GM23338 (cell line): ENCODE results near the gene ZMYND8. TPM values are rescaled to one million over a fixed set of nuclear protein-coding genes. Genes with fewer than 3 reads are reported as not detected.
A peak's percentile ranks its signal among the peaks of the same experiment; 100 is the strongest.

Experiments
- ATAC-seq: fragments of 200-7000 bp; cut with Tn5 transposase; 3 replicates; pipeline ENCODE4 v1.9.1; 2020
- DNase-seq: peaks from one replicate; pipeline ENCODE4 v3.0.0-alpha.2; 2015; ENCODE audit warnings: low spot score
- H2AFZ ChIP-seq: fragments of 200-600 bp; sonication (generic); 2 replicates; pipeline ENCODE4 v1.8.0; 2016; ENCODE audit warnings: antibody characterized with exemption, mild to moderate bottlenecking, moderate library complexity
- H3F3A ChIP-seq: fragments of 200-600 bp; sonication (generic); replicated peaks from 2 replicates; pipeline ENCODE4 v1.8.0; 2017; ENCODE audit warnings: antibody characterized with exemption, mixed run types, low read depth
- H3K27ac ChIP-seq: fragments of 200-600 bp; sonication (generic); 2 replicates; pipeline ENCODE4 v1.6.1; 2016; ENCODE audit warnings: low read depth
- H3K27me3 ChIP-seq: fragments of 200-600 bp; sonication (generic); 2 replicates; pipeline ENCODE4 v1.8.0; 2016; ENCODE audit warnings: mild to moderate bottlenecking, mixed run types, moderate library complexity; ENCODE audit not compliant: insufficient read depth
- H3K36me3 ChIP-seq: fragments of 200-600 bp; sonication (generic); 2 replicates; pipeline ENCODE4 v1.8.0; 2016; ENCODE audit warnings: mild to moderate bottlenecking; ENCODE audit not compliant: insufficient read depth
- H3K4me1 ChIP-seq: fragments of 200-600 bp; sonication (generic); 2 replicates; pipeline ENCODE4 v1.8.0; 2016; ENCODE audit warnings: mild to moderate bottlenecking, moderate library complexity; ENCODE audit not compliant: insufficient read depth
- H3K4me2 ChIP-seq: fragments of 200-600 bp; sonication (generic); 2 replicates; pipeline ENCODE4 v1.7.1; 2017; ENCODE audit warnings: mixed run types
- H3K4me3 ChIP-seq: fragments of 200-600 bp; sonication (generic); 2 replicates; pipeline ENCODE4 v1.6.1; 2016; ENCODE audit warnings: mixed run types
- H3K79me2 ChIP-seq: fragments of 200-600 bp; sonication (generic); replicated peaks from 2 replicates; pipeline ENCODE4 v1.8.0; 2017; ENCODE audit warnings: mild to moderate bottlenecking; ENCODE audit not compliant: insufficient read depth
- H3K9me2 ChIP-seq: fragments of 200-600 bp; sonication (generic); 2 replicates; pipeline ENCODE4 v1.8.0; 2017; ENCODE audit not compliant: insufficient read depth
- H4K20me1 ChIP-seq: fragments of 200-600 bp; sonication (generic); replicated peaks from 2 replicates; pipeline ENCODE4 v1.8.0; 2017; ENCODE audit warnings: mild to moderate bottlenecking; ENCODE audit not compliant: insufficient read depth
- H3K27ac Mint-ChIP-seq: 2 replicates; pipeline ENCODE4 v1.8.0; 2020; ENCODE audit warnings: inconsistent platforms, mild to moderate bottlenecking, moderate library complexity, mixed read lengths
- H3K27me3 Mint-ChIP-seq: 3 replicates; pipeline ENCODE4 v1.8.0; 2022; ENCODE audit warnings: low read depth, mild to moderate bottlenecking, moderate library complexity, mixed read lengths, inconsistent platforms; ENCODE audit not compliant: insufficient read depth, poor library complexity
- H3K36me3 Mint-ChIP-seq: 3 replicates; pipeline ENCODE4 v1.8.0; 2021; ENCODE audit warnings: low read depth, mild to moderate bottlenecking, inconsistent platforms, moderate library complexity, mixed read lengths
- H3K4me1 Mint-ChIP-seq: 3 replicates; pipeline ENCODE4 v1.8.0; 2020; ENCODE audit warnings: mild to moderate bottlenecking, inconsistent platforms, mixed read lengths
- H3K4me3 Mint-ChIP-seq: 3 replicates; pipeline ENCODE4 v1.8.0; 2021; ENCODE audit warnings: moderate library complexity, mild to moderate bottlenecking, inconsistent platforms, mixed read lengths
- H3K9me3 Mint-ChIP-seq: 3 replicates; pipeline ENCODE4 v1.8.0; 2020; ENCODE audit warnings: moderate library complexity, mild to moderate bottlenecking, inconsistent platforms, mixed read lengths
- CREB1 ChIP-seq: fragments of 250-450 bp; sonication (Bioruptor Pico); IDR thresholded peaks from 2 replicates; pipeline ENCODE4 v1.5.0; 2020; ENCODE audit warnings: low read depth, mild to moderate bottlenecking, moderate library complexity
- EZH2 ChIP-seq: fragments of 200-600 bp; sonication (generic); IDR thresholded peaks from one replicate; pipeline ENCODE4 v1.8.0; 2017; ENCODE audit warnings: antibody characterized with exemption, mild to moderate bottlenecking, low read depth; ENCODE audit not compliant: unreplicated experiment
- NANOG ChIP-seq: IDR thresholded peaks from 2 replicates; pipeline ENCODE4 v1.6.1; 2016; ENCODE audit warnings: antibody characterized with exemption, borderline replicate concordance
- POLR2AphosphoS5 ChIP-seq: IDR thresholded peaks from 2 replicates; pipeline ENCODE4 v1.6.1; 2016; ENCODE audit warnings: antibody characterized with exemption, low read depth
- ZNF114 ChIP-seq: fragments of 250-450 bp; sonication (Bioruptor Pico); IDR thresholded peaks from 2 replicates; pipeline ENCODE4 v1.5.0; 2020; ENCODE audit warnings: mild to moderate bottlenecking, moderate library complexity
- ZNF331 ChIP-seq: fragments of 250-450 bp; sonication (Bioruptor Pico); IDR thresholded peaks from 2 replicates; pipeline ENCODE4 v1.5.0; 2020; ENCODE audit warnings: low read depth, mild to moderate bottlenecking, moderate library complexity
- polyA plus RNA-seq: library from polyadenylated mRNA; unstranded; fragments of >200 nt; fragmentation: Nextera tagmentation; extraction: Ambion mirVana; gene quantifications from 2 replicates; pipeline ENCODE4 v1.2.1, GENCODE V29; 2016
- total RNA-seq: library from RNA; depleted of rRNA; stranded (reverse); fragments of >200 nt; shearing (Covaris generic); gene quantifications from 2 replicates; pipeline ENCODE4 v1.2.3, GENCODE V29; 2014
- TF ChIP-seq, protein P1 (sequence below): fragments of 250-450 bp; sonication (Bioruptor Pico); IDR thresholded peaks from 2 replicates; pipeline ENCODE4 v1.5.0; 2020; ENCODE audit warnings: mild to moderate bottlenecking, moderate library complexity
- TF ChIP-seq, protein P2 (sequence below), 2 experiments: fragments of 200-600 bp in 1 of 2; sonication (generic) in 1 of 2; conservative IDR thresholded peaks; 2 replicates each; pipeline versions ENCODE4 v1.5.1 to v1.6.1; 2016 to 2017; ENCODE audit warnings: antibody characterized with exemption in 2 of 2, low read depth in 2 of 2, mild to moderate bottlenecking in 2 of 2, moderate library complexity in 1 of 2

Gene ZMYND8
- total and polyA plus RNA-seq, 2 experiments from 2014 or later = 70.9 to 128 TPM

DNA sequence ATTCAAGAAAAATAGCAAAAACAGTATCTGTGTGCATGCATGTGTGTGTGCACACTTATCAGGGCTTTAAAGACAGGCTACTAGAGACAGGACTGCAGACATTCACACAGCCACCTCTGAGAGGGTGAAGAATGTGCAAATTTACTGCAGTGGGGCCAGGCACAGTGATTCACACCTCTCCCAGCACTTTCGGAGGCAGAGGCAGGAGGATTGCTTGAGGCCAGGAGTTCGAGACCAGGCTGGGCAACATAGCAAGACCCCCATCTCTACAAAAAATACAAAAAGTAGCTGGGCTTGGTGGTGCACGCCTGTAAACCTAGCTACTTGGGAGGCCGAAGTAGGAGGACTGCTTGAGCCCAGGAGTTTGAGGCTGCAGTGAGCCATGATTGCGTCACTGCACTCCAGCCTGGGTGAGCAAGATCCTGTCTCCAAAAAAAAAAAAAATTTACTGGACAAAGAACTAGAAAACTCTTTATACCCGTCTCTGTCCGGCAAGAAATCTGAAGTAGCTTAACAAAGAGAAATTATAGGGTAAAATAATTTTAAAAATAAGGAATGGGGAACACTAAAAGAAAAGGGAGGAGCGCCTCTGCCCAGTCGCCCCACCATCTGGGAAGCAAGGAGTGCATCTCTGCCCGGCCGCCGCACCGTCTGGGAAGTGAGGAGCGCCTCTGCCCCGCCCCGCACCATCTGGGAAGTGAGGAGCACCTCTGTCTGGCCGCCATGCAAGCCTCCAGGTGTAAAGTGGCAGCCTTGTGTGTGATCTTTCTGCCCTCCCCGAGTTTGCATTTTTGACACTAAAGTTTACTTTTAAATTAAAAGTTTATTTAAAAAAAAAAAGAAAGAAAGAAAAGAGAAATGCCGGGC lies 105.1 kb downstream of the ZMYND8 start (continued):
- TF ChIP-seq, protein P1, sequence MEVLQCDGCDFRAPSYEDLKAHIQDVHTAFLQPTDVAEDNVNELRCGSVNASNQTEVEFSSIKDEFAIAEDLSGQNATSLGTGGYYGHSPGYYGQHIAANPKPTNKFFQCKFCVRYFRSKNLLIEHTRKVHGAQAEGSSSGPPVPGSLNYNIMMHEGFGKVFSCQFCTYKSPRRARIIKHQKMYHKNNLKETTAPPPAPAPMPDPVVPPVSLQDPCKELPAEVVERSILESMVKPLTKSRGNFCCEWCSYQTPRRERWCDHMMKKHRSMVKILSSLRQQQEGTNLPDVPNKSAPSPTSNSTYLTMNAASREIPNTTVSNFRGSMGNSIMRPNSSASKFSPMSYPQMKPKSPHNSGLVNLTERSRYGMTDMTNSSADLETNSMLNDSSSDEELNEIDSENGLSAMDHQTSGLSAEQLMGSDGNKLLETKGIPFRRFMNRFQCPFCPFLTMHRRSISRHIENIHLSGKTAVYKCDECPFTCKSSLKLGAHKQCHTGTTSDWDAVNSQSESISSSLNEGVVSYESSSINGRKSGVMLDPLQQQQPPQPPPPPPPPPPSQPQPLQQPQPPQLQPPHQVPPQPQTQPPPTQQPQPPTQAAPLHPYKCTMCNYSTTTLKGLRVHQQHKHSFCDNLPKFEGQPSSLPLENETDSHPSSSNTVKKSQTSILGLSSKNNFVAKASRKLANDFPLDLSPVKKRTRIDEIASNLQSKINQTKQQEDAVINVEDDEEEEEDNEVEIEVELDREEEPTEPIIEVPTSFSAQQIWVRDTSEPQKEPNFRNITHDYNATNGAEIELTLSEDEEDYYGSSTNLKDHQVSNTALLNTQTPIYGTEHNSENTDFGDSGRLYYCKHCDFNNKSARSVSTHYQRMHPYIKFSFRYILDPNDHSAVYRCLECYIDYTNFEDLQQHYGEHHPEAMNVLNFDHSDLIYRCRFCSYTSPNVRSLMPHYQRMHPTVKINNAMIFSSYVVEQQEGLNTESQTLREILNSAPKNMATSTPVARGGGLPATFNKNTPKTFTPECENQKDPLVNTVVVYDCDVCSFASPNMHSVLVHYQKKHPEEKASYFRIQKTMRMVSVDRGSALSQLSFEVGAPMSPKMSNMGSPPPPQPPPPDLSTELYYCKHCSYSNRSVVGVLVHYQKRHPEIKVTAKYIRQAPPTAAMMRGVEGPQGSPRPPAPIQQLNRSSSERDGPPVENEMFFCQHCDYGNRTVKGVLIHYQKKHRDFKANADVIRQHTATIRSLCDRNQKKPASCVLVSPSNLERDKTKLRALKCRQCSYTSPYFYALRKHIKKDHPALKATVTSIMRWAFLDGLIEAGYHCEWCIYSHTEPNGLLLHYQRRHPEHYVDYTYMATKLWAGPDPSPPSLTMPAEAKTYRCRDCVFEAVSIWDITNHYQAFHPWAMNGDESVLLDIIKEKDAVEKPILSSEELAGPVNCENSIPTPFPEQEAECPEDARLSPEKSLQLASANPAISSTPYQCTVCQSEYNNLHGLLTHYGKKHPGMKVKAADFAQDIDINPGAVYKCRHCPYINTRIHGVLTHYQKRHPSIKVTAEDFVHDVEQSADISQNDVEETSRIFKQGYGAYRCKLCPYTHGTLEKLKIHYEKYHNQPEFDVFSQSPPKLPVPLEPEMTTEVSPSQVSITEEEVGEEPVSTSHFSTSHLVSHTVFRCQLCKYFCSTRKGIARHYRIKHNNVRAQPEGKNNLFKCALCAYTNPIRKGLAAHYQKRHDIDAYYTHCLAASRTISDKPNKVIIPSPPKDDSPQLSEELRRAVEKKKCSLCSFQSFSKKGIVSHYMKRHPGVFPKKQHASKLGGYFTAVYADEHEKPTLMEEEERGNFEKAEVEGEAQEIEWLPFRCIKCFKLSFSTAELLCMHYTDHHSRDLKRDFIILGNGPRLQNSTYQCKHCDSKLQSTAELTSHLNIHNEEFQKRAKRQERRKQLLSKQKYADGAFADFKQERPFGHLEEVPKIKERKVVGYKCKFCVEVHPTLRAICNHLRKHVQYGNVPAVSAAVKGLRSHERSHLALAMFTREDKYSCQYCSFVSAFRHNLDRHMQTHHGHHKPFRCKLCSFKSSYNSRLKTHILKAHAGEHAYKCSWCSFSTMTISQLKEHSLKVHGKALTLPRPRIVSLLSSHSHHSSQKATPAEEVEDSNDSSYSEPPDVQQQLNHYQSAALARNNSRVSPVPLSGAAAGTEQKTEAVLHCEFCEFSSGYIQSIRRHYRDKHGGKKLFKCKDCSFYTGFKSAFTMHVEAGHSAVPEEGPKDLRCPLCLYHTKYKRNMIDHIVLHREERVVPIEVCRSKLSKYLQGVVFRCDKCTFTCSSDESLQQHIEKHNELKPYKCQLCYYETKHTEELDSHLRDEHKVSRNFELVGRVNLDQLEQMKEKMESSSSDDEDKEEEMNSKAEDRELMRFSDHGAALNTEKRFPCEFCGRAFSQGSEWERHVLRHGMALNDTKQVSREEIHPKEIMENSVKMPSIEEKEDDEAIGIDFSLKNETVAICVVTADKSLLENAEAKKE (CRISPR knock-in tag) = no peak
- TF ChIP-seq EZH2 (no peak), ZNF331 (CRISPR knock-in tag) (no peak)

GRCh38 chr20:47250360-47250759 lies 106.1 kb downstream of the ZMYND8 start:
- peaks cover 68% of the 10 kb centered on the region for H3K36me3 ChIP-seq
- Mint-ChIP-seq H3K4me3 (no peak overlapping the region), H3K4me1 (peaks cover 12% of the 10 kb centered on the region; the same call in 2 of the 3 replicates), H3K36me3 (peaks cover 94% of the 10 kb centered on the region), H3K9me3 (no peaks in the 10 kb centered on the region), H3K27me3 (peaks cover 17% of the 10 kb centered on the region), H3K27ac (peak overlapping the region; percentile 61)
- ATAC-seq (no peak), DNase-seq (no peak)
- peaks cover 85% of the 10 kb centered on the region for H3K79me2 ChIP-seq
- H3K27ac ChIP-seq = peak overlapping the region; percentile 74
- no peak overlapping the region for H3K4me3 ChIP-seq
- H3K27me3 ChIP-seq = no peaks in the 10 kb centered on the region
- no peaks in the 10 kb centered on the region for H3K4me1 ChIP-seq
- no peaks in the 10 kb centered on the region for H3K9me2 ChIP-seq
- peaks cover 28% of the 10 kb centered on the region; the same call in 1 of the 2 replicates for H3F3A ChIP-seq
- no peak overlapping the region for H3K4me2 ChIP-seq
- peaks cover 20% of the 10 kb centered on the region for H4K20me1 ChIP-seq
- H2AFZ ChIP-seq = no peak overlapping the region
- TF ChIP-seq NANOG = no peak
- TF ChIP-seq ZNF331 (CRISPR knock-in tag) = no peak
- no peak for TF ChIP-seq CREB1 (CRISPR knock-in tag)
- TF ChIP-seq, protein P2, sequence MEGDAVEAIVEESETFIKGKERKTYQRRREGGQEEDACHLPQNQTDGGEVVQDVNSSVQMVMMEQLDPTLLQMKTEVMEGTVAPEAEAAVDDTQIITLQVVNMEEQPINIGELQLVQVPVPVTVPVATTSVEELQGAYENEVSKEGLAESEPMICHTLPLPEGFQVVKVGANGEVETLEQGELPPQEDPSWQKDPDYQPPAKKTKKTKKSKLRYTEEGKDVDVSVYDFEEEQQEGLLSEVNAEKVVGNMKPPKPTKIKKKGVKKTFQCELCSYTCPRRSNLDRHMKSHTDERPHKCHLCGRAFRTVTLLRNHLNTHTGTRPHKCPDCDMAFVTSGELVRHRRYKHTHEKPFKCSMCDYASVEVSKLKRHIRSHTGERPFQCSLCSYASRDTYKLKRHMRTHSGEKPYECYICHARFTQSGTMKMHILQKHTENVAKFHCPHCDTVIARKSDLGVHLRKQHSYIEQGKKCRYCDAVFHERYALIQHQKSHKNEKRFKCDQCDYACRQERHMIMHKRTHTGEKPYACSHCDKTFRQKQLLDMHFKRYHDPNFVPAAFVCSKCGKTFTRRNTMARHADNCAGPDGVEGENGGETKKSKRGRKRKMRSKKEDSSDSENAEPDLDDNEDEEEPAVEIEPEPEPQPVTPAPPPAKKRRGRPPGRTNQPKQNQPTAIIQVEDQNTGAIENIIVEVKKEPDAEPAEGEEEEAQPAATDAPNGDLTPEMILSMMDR (conservative IDR thresholded peaks at IDR 0.05; ENCODE audit: low read depth in 2 of 2) = no peak
- TF ChIP-seq EZH2 = no peak
- TF ChIP-seq ZNF114 (CRISPR knock-in tag) = no peak
- TF ChIP-seq POLR2AphosphoS5 = no peak
